Putamen (tissue), 1 donor: ENCODE measurements around the gene PEPD.

Experiments
- DNase-seq: peaks from one replicate; pipeline ENCODE4 v3.0.0-alpha.2; 2016; ENCODE audit warnings: low spot score

PEPD gene

GRCh38 chr19:33395561-33396550 is 125.7 kb downstream of the PEPD start:
- DNase-seq: no peak

DNA sequence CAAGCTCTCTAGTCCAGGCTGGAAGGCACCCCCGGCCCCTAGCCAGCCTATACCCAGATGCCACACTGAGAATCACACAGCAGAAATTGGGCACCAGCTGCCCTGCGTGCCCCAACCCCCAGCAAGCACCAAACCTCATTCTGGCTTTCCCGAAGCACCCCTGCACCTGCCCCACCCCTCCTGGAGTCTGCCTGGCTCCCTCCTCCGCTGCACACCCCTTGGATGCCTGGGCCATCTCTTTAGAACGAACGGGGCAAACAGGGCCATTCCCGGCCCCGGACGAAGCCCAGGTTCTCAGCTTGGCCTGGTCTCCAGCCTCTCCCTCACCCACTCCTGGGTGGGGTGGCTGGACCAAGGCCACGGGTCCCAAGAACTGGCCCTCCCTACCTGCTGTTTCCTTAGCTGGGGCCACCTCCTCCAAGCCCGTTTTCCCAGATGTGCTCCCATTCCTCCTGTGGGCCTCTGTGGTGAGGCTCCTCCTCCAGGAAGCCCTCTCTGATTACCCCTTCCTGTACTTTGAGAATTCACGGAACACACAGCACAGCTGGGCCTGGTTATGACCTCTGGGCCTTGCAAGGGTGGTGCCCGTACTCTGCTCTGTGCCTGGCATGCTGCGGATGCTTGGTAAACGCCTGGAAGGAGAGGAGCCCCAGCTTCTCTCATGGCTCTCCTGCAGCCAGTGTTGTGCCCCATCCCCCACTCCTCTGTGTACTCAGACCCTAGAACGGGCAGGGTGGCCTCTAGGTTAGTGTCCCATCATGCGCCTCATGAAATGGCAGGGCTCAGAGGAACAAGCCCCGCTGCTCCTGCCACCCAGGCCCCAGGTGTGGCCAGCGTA is 126.6 kb downstream of the PEPD start:
- no peak for DNase-seq

GRCh38 chr19:33394006-33394722 is 127.4 kb downstream of the PEPD start:
- DNase-seq: no peak

DNA sequence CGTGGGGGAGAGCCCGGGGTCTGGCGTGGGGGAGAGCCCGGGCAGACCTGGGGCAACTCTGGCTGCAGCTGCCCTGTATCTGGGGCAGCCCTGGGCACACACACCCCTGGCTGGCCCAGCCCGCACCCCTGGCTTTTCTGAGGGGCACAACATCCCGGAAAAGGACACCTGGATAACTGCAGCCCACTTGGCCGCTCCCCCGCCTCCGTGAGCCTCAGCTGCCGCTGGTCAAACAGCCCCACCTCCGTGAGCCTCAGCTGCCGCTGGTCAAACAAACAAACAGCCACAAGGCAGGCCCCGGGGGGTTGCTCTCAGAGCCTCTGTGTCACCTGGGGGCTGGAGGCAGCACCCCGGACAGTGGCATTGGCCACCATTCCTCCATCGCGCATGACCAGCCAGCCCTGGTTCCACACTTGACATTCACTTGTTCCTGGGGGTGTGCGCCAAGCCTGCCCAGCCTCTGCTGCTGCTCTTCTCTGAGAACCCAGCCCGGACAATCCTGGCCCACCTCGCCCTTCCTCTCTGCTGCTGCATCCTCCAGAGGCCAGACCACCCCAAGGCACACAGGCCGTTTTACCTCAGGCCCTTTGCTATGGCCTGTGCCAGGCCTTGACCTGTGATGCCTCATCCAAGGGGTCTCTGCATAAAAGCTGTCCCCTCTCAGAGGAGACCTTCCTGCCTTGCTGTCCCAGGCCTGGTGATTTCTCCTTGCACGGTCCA is 128.1 kb downstream of the PEPD start:
- no peak for DNase-seq

GRCh38 chr19:33392341-33393285 is 129.0 kb downstream of the PEPD start:
- no peak for DNase-seq

DNA sequence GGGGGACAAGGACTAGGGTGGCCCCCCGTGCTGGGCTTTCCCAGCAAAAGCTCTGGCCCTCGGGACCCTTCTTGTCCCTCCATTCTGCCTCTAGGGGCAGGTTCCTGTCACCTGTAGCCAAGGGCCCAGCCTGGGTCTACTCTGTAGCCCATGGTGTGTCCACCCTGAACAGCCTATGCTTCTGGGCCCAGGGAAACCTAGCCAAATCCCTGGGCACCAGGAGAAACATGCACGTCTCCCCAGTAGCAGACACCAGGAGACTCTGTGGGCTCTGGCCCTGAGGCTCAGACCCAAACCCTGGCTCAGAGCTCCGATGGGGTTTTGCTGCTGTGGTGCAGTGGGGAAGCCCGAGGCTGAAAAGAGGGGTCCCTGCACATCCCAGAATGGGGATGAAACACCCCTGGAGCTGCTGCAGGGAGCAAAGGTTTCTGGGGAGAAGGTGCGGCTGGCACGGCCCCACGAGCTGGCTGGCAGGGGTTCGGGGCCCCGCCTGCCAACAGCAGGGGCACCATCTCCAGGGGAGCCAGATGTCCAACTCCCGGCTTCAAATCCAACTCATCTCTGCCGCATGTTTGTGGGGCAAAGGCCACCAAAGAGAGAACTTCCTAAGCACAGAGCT is 129.9 kb downstream of the PEPD start:
- no peak for DNase-seq

DNA sequence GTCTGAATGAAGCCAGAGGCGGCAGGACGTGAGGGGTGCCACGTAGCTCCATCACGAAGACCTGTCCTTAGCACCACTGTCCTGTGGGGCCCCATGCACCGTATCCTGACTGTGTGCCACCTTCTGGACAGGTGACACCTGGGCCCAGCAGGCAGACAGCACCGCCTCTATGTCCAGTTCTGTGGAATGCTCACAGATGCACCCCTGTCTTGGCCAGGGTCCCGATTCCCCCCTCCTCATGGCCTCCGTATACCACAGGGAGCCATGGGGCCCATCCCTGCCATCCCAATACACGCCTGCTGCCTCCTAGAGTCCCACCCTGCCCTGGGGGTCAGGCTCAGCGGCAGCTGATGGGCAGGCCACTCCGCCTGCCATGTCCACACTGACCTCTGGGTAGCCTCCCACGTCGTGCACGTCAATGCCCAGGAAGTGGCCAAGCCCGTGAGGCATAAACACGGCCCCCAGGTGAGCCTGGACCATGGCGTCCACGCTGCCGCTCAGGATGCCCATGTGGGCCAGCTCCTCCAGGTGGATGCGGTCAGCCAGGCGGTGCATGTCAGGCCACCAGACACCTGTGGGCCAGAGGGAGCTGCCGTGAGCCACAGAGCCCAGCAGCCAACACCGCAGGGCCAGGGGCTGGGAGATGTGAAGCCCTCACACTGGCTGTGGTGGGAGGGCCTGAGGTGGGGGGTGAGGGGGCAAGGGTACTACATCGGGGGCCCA is 130.5 kb downstream of the PEPD start:
- no peak for DNase-seq

DNA sequence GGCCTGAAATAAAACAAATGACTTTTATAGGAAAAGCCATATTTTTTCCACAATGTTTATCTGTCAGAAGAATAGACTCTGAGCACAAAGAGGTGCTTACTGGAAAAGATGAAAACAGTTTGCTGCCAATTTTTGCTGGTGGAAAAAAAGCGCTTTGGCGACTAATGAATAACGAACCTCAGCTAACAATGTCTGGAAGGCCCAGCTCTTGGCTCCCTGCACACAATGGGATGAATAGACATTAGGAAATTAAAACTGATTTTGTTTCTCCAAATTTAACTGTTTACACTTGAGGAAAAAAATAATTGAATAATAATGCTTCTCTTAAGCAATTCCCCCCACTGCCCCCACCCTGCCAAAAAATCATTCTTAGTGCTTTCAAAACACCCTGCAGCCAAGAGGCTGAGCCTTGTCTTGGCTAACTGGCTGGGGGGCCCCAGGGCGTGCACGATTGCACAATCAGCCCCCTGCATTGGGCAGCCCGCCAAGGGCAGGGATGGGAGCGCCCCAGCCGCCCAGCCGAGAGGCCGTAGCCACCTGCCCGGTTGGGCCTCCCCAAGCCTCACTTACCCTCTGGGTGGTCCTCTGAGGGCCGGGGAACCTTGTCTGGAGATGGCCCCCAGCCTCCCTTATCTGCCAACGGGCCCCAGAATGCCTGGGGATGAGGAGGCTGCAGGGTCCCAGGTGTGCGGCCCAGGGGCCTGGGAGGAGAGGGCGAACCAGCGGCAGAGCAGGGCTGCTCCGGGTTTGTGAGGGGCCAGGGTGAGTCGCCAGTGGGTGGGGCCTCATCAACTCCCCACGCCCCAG is 131.3 kb downstream of the PEPD start:
- peak; percentile 56 for DNase-seq

- no peak for DNase-seq
Measured at GRCh38 chr19:33389421-33390100, 132.0 kb downstream of the PEPD start.

GRCh38 chr19:33388725-33389420 is 132.7 kb downstream of the PEPD start:
- no peak for DNase-seq

- DNase-seq: no peak
Measured at GRCh38 chr19:33388231-33388724, 133.3 kb downstream of the PEPD start.

DNA sequence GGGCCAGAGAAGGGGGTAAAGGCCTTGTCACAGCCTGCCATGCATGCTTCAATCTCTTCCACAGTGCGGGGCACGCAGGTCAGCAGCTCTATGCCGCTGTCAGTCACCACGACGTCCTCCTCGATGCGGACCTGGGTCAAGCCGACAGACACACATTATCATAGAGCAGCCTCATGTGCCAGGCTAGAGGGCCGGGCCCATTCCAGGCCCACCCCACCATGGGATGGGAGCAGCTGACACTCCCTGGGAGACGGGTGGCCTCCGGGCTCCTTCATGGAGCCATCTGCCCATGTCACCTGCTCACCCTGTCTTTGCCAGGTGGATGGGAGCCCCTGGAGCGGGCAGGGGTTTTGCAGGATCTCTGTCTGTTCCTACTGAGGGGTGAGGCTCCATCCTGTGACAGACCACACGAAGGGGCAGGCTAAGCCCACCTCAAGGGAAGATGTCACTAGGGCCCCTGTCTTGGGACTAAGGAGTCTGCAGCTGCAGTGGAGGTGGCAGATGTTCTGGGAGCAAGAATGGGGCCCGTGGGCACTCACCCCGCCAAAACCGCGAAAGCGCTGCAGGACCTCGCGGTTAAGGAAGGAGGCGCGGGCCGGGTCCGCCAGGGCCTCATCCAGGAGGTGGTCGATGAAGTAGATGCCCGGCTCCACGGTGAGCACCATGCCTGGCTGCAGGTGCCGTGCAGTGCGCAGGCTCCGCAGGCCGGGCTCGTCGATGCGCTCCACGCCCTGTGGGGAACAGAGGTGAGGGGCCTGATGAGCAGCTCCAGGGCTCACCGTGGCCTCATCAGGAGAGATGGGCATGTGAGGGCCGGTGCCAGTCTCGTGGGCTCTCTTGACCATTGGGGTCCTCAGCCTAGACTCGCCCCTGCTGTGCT is 134.0 kb downstream of the PEPD start:
- DNase-seq: no peak

DNA sequence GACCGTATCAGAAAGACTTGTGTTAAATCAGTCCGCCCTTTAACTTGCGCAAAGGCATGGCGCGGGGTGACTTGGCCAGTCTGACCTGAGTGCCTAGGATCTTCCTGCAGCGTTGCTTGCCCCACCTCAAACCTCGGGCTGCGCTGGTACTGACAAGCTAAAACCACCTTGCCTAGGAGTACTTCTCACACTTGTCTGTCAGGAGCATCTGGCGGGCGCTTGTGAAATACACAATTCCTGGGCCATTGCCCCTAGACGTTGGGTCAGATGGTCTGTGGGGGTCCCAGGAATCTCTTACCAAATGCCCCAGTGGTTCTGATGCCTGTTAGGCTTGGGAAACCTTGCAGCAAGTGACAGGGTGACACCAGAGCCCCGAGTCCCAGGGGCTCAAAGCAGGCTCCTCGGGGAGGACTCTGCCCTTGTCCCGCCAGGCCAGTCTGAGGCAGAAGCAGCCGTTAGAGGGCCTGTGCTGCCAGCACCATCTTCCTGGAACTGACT is 135.2 kb downstream of the PEPD start:
- no peak for DNase-seq

DNA sequence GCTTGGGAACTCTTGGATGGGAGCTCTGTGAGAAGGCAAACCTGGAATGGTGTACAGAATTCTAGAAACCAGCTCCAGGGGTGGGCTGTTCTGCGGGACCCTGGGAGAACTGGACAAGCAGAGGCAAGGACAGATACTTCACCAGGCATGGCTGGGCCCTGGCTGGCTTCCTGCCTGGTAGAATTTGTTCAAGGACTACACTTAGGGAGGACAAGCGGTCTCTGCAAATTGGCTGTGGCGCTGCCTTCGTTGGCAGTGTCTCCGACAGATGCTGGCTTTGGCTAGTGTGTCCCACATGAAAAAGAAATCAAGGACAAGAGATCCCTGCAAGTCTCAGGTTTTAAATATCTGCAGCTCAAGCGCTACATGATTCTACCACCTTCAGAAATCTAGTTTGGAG is 135.6 kb downstream of the PEPD start:
- DNase-seq: no peak

GRCh38 chr19:33384983-33385382 is 136.6 kb downstream of the PEPD start:
- no peak for DNase-seq
